NCI-H748 treated with DMSO at 0.1 percent for 48 hours (cell line): ENCODE measurements around the gene RAB9A.
"Not testable (repeated sequence)": the region's sequence is repeated elsewhere in the genome, so short reads cannot be mapped to it uniquely, and the experiment has no call there.

Source experiments
- DNase-seq: peaks from one replicate; lab custom pipeline; 2025; lab: John Stamatoyannopoulos, UW

The RAB9A gene, protein sequence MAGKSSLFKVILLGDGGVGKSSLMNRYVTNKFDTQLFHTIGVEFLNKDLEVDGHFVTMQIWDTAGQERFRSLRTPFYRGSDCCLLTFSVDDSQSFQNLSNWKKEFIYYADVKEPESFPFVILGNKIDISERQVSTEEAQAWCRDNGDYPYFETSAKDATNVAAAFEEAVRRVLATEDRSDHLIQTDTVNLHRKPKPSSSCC

DNA sequence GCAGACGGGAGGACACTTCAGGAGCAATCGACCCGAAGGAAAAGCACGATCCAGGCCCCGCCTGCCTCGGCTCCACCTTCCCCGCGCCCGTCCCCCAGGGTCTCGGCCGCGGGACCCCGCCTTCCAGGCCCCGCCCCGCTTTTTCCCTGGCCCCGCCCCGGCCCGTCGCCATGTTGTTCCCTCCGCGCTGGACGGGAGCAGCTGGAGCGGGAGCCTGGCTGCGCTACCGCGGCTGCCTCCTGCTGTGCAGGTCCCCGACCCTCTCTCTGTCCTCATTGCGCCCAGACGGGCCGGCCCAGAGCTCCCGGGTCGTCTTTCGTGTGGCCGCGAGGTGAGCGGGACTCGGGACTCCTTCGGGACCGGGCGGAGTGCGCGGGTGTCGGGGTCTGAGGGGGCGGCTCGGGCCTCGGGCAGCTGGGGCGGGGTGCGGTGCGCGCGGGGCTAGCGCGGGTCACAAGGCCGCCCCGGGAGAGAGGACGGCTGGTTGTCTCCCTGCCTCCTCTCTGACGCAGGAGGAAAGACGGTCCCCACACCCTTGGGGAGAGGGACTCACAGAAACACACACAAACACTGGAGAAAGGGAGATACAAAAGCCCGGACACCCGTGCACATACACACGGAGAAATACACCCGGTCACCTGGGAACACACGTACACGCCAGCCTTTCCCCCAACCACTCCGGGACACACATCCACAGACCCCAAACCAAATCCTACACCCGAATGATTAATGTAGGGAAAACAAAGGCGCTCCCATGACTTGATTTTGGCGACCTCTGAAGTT, at the start of gene RAB9A:
RAB9A (plus strand) TSS at position 171 of the 783 bp plus-strand sequence. CDS start 19,619 bp downstream, outside the sequence.
- peak; percentile 46 for DNase-seq

DNA sequence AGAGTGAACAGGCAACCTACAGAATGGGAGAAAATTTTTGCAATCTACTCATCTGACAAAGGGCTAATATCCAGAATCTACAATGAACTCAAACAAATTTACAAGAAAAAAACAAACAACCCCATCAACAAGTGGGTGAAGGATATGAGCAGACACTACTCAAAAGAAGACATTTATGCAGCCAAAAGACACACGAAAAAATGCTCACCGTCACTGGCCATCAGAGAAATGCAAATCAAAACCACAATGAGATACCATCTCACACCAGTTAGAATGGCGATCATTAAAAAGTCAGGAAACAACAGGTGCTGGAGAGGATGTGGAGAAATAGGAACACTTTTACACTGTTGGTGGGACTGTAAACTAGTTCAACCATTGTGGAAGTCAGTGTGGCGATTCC, 47.2 kb upstream of the RAB9A start:
- not testable (repeated sequence) for DNase-seq

DNA sequence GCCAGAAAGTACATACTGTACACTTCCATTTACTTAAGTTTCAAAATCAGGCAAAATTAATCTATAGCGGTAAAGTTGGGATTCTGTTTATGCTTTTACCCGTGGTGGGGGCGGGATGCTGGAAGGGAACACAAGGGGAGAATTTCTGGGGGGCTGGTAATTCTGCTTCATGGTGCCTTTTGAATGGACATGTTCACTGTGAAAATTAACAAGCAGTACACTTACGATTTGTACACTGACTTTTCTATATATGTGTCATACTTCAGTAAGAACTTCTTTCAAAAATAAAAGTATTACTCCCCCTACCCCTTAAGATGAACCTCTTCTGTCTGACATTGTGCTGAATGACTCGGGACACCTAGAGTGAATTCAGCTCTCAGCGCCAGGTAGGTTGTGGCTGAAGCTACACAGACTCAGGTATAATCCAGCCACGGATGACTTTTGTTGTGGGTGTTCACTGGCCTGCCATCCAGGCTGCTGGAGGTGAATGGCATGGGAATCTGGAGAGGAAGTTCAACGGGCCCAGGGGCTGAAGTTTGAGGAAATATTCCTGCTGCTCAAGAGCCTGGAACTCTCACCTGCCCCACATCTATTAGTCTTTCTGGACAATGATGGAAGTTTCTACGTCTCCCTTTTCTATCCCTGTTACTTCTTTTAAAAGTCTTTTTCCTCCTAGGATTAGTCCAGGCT, 43.3 kb upstream of the RAB9A start:
- no peak for DNase-seq

DNA sequence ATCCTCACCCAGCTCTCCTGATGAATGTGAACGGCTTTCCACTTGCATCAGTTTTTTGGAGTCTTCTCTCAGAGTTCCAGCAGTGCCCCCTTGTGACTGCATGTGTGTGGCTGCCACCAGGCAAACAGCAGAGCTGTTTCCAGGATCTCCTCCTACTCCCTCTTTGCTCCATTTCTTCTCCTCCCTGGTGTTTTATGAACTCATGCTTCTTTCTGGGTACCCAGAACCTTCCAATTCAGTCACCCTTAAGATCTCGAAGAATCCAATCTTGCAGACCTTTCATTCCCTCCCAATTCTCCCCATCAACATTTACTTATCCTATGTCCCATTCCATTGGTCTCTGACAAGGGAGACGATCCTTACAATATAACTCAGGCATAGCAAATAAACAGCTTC, 42.8 kb upstream of the RAB9A start:
- peak; percentile 15 for DNase-seq

DNA sequence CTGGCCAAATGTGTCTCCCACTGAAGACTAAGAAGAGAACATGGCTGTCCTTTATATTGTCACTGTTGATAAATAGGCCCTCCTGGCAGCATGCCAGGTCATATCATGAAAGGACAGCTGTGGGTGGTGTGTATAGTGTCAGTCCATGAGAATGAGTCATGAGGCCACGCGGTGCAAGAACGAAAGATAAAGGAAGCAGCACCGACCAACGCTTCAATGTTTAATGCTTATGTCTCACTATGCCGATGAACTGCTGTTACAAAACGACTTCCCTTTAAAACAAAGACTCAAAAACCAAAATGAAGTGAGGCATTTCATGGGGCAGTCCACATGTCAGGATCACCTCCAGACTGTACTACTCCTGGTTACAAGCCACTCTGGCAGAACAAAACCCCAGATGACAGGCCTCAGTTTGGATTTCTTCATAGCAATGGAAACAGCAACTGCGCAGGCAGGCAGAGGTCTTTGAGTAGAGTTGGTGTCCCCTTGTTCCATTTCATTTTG, 41.2 kb upstream of the RAB9A start:
- DNase-seq, result peak; percentile 48

DNA sequence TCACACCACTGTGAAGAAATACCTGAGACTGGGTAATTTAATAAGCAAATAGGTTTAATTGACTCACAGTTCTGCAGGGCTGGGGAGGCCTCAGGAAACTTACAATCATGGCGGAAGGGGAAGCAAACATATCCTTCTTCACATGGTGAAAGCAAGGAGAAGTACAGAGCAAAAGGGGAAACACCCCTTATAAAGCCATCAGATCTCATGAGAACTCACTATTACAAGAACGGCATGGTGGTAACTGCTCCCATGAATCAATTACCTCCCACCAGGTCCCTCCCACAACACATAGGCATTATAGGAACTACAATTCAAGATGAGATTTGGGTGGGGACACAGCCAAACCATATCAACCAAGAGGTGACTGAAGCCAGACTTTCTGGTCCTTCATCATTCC, 40.6 kb upstream of the RAB9A start:
- DNase-seq, result not testable (repeated sequence)

DNA sequence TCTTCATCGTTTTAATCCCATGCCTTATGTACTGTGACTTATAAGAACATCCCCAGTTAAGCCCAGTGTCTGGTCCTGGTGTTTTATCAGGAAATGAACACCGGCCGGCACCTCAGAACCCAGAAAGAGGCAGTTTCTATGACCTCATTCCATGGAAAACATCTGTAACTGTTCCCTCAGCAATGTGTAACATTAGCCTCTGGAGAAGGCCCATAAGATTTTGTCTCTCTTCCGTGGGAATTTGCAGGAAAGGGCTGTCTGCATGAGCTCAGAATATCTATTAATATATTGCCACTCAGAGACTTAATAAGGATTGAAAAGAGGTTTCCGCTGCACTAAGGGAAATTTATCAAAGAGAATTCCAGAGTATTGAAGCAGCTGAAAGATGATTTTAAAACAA, 39.1 kb upstream of the RAB9A start:
- DNase-seq, result no peak

DNA sequence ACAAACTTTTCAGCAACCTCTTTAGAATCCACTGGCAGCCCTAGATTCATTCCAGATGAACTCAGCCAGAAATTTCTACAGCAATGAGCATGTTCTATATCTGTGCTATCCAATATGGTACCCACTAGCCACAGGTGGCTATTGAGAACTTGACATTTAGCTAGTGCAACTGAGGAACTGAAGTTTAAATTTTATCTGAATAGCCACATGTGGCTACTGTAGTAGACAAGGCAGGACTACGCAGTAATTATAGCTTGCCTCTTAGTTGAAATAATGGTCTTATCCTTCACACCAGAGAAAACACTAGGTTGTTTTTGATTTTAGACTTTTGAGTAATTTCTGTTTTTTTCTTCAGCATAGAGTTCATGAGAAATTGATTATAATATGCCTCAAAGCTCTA, 38.6 kb upstream of the RAB9A start:
- DNase-seq, result no peak

DNA sequence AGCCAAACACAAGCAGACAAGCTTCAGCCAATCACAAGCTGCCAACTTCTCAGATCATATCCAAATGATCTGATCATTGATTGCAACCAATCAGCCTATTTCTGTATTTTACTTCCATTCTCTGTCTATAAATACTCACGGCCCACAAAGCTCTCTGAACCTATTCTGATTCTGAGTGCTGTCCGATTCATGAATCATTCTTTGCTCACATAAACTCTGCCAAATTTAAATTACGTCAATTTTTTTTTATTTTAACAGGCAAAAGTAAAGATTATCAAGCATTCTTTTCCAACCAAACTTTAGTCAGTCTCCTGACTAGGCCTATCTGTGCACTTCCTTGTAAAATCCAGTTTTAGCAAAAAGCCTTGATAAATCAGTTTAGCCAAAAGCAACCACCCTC, 37.8 kb upstream of the RAB9A start:
- DNase-seq, result no peak

DNA sequence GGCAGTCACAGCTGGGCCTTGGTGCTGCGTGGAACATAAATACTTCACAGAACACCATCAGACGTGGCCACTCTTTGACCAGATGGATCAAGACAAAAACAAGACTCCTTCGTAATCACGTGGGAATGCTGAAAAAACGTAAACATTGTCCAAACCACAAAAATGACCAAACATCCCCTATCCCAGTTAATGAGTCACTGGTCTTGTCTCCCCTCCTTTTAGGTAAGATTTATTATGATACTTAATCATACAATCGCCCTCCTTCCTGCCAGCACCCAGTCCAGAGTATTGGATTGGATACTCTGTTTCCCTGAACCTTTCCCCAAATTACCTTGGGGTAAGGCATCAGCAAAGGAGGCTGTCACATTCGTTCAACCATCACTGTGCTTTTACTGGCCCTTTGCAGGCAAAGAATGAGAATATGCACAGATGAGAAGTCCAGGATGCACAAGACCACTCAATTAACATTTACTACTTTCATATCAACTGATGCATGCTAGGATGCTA, 36.6 kb upstream of the RAB9A start:
- DNase-seq, result no peak

DNA sequence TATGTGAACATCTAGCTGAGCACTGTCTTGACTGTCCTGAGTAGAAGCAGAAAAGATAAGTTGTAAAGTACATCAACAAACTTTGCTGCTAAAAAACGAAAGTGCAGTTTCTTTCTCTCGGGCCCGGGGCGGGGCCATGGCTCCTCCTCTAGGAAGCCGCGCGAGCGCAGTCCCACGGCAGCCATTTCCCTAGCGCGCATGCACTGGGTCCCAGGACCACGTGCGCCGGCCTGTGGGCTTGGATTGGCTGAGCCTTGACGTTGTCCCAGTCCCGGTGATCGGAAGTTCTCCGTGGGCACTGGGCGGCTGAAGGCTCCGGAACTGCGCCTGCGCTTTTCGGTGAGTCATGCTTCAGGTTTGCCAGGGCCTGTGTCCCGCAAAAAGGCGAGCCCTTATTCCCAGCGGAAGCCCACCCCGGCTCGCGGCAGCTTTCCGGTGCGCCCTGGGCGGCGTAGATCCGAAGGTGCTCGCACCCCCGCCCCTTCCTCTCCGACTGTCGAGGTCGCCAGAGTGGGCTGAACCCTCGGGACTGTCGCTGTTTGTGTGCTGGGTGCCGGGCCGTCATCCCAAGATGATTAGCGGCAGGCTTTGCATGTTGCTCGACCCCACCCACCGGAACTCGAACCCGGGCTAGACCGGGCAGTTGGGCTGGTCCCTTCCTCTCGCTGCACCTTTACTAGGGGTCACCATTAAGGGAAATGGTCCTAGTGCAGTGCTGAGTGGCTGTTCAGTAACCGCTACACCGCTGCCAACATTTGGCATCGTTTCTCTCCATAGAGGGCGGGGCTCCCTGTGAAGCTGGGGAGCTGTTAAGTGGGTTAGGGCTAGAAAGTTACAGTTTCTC, 35.9 kb upstream of the RAB9A start, which contains the start of gene TCEANC:
TCEANC (plus strand) TSS at position 292 of the 844 bp plus-strand sequence. CDS start 9,368 bp downstream, outside the sequence.
- DNase-seq, result peak; percentile 84

DNA sequence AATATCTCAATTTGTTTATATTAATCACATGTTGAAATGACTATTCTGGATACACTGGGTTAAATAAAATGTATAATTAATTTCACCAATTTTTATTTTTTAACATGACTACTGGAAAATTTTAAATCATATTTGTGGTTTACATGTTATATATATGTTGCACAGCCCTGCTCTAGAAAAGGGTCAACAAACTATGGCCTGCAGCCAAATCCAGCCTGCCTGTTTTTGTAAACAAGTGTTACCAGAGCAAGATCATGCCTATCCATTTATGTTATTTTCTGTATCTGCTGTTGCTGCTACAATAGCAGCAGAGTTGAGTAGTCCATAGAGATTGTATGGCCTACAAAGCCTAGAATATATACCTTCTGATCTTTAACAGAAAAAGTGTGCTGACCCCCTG, 34.8 kb upstream of the RAB9A start:
- DNase-seq, result no peak

DNA sequence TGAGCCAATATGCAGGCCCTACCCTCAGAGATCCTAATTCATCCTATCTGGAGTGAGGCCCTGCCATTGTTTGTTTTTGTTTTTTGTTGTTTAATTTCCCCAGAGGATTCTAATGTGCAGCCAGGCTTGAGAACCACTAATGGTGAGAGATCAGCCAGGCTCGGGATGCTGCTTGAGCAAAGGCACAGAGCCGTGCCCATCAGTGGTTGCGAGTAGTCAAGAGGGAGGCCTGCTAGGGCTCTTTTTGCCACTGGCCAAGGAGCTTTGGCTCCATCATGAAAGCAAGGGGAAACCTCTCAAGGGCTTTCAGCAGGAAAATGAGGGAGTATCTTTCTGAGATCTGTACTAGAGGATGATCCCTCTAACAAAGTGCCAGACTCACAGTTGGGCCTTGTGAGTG, 33.3 kb upstream of the RAB9A start:
- no peak for DNase-seq

DNA sequence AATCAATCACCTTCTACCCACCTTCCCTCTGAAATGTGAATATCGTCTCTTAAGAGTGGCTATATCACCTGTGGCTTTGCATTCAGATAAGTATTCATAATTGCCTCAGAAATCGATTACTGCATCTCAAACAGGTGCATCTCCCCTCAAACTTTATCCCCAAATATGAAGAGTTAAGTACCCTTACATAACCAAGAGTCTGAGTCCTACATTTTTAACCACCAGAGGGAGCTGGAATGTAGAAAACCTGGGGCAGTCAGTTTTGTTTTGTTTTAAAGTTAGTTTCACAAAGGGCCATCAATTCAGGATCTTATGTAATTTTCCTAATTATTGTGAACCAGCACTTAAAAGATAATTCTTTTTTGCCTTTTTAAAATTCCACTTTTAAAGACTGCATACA, 30.3 kb upstream of the RAB9A start:
- no peak for DNase-seq

DNA sequence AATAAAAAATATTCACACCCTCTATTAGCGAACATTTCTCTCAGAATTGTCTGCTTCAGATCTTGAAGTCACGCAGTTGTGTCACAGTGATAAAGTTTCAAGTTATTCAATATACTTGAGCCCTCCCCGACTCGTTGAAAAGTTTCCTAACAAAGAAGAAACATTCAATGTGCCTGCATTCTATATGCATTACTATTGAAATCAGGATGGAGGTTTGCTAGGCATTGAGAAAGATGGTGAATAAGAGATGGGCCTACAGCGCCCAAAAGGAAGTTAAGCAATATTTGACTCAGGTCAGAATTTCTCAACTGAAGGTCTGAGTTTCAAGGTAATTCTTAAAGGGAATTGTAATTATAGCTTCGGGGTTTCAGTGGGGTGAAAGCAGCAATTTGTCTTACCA, 29.9 kb upstream of the RAB9A start:
- no peak for DNase-seq

DNA sequence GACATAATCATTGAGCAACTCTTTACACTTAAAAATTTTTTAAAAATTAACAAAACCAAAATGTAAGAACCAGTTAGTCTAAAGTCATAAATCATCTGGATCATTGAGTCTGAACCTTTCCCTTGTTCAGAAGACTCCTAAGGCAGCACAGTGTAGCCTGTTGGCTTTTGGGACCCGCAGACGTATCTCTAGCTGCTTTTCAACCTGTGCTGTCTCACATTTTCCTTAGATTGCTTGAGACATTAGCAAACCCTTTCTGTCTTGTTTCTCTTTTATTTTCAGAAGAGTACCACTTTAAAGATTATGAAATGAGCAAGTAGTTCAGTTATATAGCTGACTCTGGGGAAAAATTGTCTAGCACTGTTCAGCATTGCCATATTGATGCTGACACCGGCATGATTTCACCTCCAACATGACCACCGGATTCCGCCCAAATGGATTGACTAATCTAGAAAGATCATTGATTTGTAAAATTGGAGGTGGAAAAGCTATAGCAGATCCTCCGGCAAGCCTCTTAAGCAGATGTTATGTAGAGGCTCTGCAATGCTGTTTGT, 27.1 kb upstream of the RAB9A start:
- no peak for DNase-seq

DNA sequence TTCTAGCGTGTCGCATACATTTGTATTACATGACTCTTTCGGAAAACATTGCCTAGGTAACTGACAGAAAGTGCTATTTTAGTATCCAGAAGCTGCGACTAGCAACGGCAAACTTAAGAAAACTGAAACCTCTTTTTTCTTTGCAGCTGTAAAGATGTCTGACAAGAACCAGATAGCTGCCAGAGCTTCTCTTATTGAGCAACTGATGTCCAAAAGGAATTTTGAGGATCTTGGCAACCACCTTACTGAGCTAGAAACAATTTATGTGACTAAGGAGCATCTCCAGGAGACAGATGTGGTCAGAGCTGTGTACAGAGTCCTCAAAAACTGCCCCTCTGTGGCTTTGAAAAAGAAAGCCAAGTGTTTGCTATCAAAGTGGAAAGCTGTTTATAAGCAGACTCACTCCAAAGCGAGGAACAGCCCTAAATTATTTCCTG, 26.6 kb upstream of the RAB9A start:
- no peak for DNase-seq

DNA sequence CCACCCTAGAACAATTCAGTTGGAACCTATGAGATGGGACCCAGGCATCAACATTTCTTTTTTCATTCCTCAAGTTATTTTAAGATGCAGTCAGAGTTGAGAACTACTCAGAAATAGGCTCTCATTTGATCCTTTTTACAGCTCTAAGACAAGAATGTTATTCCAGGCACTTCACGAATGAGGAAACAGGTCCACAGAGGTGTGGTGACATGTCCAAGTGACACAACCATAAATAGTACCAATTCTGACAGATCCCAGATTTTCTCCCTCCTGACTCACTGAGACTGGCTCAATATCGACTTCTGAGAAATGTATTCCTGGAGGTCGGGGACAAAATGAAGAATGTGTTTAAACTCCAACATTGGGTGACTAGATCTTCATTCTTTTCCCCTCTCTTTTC, 24.9 kb upstream of the RAB9A start:
- no peak for DNase-seq

DNA sequence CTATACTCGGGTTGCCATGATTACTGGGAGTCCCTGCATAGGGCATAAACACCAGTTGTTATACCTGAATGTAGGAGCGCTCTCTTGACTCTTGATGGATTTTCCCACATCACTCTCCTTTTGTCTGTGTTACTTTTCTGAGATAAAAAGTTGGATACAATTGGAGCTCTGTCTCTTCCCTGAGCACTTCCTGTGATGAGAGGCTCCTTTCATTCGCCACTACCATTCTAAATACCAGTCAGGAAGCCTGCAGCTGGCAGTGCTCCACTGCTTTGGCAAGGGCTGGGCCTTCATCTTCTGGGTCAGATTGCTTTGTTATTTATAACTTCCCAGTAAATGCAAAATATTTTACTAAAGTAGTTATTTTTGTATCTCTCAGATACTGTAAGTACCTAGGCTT, 22.1 kb upstream of the RAB9A start:
- no peak for DNase-seq

DNA sequence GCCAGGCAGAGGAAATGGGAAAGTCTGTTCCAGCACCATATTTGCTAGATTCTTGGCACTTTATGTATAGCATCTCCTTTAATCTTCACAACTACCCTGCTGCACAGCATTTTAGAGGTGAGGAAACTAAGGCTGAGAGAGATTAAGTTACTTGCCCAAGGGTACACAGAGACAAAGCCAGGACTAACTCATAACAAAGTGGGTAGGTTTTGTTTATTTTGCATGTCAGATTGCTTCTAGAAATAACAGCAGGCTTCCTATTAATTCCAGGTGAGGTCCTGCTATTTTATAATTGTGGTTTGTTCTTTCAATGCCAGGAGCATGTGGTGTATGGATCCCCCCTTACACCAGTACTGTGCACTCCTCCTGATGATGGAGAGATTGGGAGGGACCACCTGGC, 21.0 kb upstream of the RAB9A start:
- DNase-seq, result no peak

DNA sequence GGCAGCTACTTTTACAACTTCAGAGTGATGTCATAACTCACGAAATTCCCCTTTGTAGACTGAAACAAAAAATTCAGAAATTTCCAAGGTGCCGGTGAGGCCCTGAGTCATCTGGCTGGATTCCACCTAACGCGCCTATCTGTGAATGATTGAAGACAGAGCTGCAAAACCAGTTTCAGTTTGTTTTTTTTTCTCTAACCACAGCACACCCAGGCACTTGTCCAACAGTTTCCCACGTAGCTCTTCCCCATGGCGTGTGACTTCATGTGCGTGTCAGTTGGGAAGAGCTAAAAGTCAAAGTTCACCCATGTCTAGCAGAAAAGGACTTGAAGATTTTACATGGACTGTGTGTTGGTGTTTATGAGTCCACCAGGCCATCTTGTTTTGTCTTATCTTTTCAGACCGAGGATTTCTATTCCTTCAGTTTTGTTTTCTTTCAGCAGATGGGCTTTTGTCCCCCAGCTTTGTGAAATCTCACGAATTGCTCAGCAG, 19.6 kb upstream of the RAB9A start:
- DNase-seq, result no peak
